ENCODE results near the gene WNK1. TPM values are rescaled to one million over a fixed set of nuclear protein-coding genes. Genes with fewer than 3 reads are reported as not detected.

The WNK1 gene
- total RNA-seq, 1 donor from 2014 or later: 150 TPM

DNA sequence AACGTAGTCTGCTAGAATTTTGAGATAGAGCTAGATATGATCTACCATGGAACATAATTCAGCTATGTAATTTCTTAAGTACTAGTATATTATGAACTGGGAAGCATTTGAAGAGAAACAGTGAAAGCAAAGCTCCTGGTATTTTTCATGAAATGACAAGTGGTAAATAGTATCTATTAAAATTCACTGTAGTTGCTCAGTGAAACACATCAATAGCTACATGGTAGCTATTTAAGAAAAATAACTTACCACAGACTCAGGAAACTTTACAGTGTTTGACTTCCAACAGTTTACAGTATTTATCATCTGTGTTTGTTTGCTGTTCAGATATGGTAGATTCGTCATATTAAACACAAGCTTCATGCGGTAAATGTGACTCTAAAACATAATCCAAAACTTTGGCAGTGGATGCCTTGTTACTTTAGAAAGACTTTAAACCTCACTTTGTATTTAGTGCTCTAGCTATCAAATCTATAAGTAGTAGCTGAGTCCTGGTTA, 25.2 kb downstream of the WNK1 start:
- no peak for DNase-seq (ENCODE audit: low spot score in 2 of 2, unreplicated experiment in 2 of 2)
- Mint-ChIP-seq H3K36me3 (peaks cover 2% of the 10 kb centered on the region), H3K27me3 (ENCODE audit: low read depth) (no peaks in the 10 kb centered on the region), H3K4me3 (no peak overlapping the region), H3K9me3 (no peaks in the 10 kb centered on the region), H3K4me1 (peaks cover 36% of the 10 kb centered on the region), H3K27ac (no peak overlapping the region)
- TF ChIP-seq, protein P1, sequence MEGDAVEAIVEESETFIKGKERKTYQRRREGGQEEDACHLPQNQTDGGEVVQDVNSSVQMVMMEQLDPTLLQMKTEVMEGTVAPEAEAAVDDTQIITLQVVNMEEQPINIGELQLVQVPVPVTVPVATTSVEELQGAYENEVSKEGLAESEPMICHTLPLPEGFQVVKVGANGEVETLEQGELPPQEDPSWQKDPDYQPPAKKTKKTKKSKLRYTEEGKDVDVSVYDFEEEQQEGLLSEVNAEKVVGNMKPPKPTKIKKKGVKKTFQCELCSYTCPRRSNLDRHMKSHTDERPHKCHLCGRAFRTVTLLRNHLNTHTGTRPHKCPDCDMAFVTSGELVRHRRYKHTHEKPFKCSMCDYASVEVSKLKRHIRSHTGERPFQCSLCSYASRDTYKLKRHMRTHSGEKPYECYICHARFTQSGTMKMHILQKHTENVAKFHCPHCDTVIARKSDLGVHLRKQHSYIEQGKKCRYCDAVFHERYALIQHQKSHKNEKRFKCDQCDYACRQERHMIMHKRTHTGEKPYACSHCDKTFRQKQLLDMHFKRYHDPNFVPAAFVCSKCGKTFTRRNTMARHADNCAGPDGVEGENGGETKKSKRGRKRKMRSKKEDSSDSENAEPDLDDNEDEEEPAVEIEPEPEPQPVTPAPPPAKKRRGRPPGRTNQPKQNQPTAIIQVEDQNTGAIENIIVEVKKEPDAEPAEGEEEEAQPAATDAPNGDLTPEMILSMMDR (IDR thresholded peaks at IDR 0.05; ENCODE audit: unreplicated experiment): no peak

DNA sequence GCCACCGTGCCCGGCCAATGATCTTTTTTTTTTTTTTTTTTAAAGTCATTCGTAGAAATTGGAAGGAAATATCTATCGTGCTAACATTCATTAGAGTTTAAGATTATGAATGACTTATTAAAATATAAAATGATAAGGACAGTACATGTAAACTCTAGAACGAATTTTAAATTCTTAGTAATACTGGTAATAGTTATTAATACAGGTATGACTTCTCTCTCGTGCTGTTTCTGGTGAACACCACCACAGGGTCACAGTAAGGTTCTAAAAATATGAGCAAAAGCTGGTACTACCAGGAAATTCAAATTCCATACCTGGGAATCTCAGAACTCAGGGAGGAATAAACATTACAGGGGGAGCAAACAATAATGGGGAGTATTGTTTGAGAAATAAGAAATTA, 26.2 kb downstream of the WNK1 start:
- Mint-ChIP-seq H3K36me3 (peaks cover 2% of the 10 kb centered on the region), H3K27ac (no peak overlapping the region), H3K4me3 (no peak overlapping the region), H3K27me3 (ENCODE audit: low read depth) (no peaks in the 10 kb centered on the region), H3K4me1 (peaks cover 33% of the 10 kb centered on the region), H3K9me3 (no peaks in the 10 kb centered on the region)
- DNase-seq (ENCODE audit: low spot score in 2 of 2, unreplicated experiment in 2 of 2): no peak
- TF ChIP-seq, protein P1 (IDR thresholded peaks at IDR 0.05; ENCODE audit: unreplicated experiment): no peak

DNA sequence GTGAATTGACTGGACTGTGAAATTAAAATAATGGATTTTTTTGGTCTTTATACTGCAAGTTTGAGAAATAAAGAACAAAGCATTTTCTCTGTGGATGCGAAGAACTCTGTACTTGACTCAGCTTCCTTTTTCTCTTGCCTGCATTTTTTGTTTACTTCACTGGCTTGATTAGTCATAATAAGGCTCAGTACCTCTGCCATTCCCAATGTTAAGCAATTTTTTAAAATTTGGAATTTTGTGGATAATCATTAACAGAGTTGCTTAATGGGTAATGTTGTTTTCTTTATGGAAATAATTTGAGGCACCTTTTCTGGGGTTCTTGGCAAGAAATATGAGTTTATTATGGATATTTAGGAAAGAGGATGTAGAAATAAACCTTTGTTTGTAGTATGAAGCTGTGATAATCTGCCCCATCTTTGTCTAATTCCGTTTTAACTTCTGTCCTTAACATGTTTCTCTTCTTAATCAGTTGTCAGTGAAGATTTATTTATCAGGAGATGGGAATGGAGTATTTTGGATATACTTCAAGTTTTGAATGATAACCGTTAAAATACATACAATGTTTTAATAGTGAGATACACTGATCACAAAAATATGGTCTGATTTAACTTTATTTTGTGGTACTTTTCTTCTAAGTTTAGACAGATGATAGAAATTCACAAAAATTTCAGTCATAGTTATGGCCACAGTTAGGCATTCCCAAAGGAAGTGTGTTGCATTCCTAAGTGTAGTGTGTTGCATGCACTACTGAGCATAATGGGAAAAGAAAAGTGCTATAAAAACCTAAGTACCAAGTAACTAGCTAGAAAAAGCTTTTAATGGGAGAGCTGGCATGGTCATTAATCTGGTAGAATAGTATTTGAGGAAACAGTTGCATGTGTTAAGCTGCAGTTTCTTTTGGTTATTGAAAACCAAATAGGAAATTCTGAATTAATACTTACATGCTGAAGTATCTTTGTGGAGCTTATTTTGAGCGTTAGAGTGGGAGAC, 27.7 kb downstream of the WNK1 start:
- TF ChIP-seq, protein P1 (IDR thresholded peaks at IDR 0.05; ENCODE audit: unreplicated experiment): no peak
- peak overlapping the region; percentile 35 for H3K27ac Mint-ChIP-seq
- H3K36me3 Mint-ChIP-seq: peaks cover 2% of the 10 kb centered on the region
- H3K9me3 Mint-ChIP-seq: no peaks in the 10 kb centered on the region
- DNase-seq (ENCODE audit: low spot score in 2 of 2, unreplicated experiment in 2 of 2): no peak
- H3K27me3 Mint-ChIP-seq (ENCODE audit: low read depth): no peaks in the 10 kb centered on the region
- no peak overlapping the region for H3K4me3 Mint-ChIP-seq
- H3K4me1 Mint-ChIP-seq: peaks cover 25% of the 10 kb centered on the region

DNA sequence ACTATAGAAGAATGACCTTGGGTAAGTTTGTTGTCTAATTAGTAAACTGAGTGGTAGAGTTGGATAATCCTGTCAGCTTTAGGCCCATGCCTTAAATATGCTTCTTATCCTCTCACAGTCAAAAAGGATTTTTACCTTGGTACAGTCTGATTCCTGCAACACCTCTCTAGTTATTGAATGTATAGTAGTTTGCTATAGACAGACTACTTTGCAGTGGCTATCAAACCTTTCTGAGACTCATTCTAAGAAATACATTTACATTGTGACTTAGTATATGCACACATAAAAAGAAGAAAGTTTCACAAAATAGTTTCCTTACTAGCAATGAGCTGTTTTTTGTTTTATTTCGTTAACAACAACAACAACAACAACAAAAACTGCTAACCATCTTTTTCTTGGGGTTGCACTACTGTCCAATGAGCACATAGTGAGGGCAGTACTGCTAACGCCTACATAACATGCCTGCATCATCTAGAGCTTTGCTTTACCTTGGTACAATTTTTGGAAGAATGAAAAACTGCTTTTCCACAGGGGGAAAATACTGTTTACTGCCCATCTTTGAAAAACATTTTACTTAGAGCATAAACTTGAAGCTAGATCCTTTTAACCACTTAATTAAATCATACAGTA, 28.5 kb downstream of the WNK1 start:
- Mint-ChIP-seq H3K36me3 (peaks cover 2% of the 10 kb centered on the region), H3K9me3 (no peaks in the 10 kb centered on the region), H3K4me3 (no peak overlapping the region)

DNA sequence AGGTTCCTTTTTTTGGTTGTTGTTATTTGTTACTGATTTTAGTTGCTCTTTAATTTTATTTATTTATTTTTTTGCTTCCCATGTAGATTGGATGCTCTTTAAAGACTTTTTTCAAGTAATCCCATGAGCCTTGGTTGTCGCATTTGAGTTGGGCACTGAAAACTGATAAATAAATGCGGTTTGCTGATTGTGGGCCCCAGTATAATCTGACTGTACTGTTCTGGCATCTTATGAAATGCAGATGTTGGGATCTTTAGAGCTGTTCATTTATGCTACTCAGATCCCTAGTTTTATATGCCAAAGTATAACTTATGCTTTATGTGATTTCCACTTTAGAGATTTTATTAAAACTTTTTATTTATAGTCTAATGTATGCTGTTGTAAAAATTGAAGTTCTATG, 33.3 kb downstream of the WNK1 start:
- TF ChIP-seq, protein P1 (IDR thresholded peaks at IDR 0.05; ENCODE audit: unreplicated experiment): no peak
- Mint-ChIP-seq H3K4me3 (no peak overlapping the region), H3K9me3 (no peaks in the 10 kb centered on the region), H3K27ac (no peak overlapping the region), H3K27me3 (ENCODE audit: low read depth) (no peaks in the 10 kb centered on the region), H3K4me1 (peaks cover 29% of the 10 kb centered on the region), H3K36me3 (no peaks in the 10 kb centered on the region)
- no peak for DNase-seq (ENCODE audit: low spot score in 2 of 2, unreplicated experiment in 2 of 2)

More for the DNA sequence above, 28.5 kb downstream of the WNK1 start:
- no peak for DNase-seq (ENCODE audit: low spot score in 2 of 2, unreplicated experiment in 2 of 2)
- TF ChIP-seq, protein P1 (IDR thresholded peaks at IDR 0.05; ENCODE audit: unreplicated experiment): no peak
- H3K27me3 Mint-ChIP-seq (ENCODE audit: low read depth): no peaks in the 10 kb centered on the region
- peaks cover 25% of the 10 kb centered on the region for H3K4me1 Mint-ChIP-seq
- peak overlapping the region; percentile 35 for H3K27ac Mint-ChIP-seq
